ENCODE data around the gene UGGT2. TPM values are rescaled to one million over a fixed set of nuclear protein-coding genes. Genes with fewer than 3 reads are reported as not detected.

Gene UGGT2
- total RNA-seq, 1 donor from 2014 or later: 17.4 TPM

DNA sequence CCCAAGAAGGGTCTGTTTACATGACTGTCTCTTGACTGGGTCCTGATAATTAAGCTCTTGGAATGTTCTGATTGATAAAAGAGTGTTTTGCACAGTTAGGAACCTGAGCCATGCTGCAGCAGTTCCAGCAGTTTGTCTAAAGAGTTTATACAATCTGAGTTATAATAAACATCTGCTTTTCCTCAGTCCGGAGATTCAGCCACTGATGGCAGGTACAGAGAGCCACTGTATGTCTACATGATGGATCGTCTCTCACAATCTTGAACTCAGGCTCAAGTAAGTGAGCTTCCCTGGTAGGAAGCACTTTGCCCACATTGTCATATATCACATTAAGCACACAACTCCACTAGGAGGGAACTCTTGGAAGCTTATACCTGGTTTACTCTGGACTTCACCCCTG lies 84.3 kb downstream of the UGGT2 start:
- no peak for DNase-seq (ENCODE audit: low read depth)
- TF ChIP-seq, protein P1, sequence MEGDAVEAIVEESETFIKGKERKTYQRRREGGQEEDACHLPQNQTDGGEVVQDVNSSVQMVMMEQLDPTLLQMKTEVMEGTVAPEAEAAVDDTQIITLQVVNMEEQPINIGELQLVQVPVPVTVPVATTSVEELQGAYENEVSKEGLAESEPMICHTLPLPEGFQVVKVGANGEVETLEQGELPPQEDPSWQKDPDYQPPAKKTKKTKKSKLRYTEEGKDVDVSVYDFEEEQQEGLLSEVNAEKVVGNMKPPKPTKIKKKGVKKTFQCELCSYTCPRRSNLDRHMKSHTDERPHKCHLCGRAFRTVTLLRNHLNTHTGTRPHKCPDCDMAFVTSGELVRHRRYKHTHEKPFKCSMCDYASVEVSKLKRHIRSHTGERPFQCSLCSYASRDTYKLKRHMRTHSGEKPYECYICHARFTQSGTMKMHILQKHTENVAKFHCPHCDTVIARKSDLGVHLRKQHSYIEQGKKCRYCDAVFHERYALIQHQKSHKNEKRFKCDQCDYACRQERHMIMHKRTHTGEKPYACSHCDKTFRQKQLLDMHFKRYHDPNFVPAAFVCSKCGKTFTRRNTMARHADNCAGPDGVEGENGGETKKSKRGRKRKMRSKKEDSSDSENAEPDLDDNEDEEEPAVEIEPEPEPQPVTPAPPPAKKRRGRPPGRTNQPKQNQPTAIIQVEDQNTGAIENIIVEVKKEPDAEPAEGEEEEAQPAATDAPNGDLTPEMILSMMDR (conservative IDR thresholded peaks at IDR 0.05; ENCODE audit: low read depth, low read length): no peak
- no peak overlapping the region for H3K4me3 ChIP-seq (ENCODE audit: low read depth, low read length)

DNA sequence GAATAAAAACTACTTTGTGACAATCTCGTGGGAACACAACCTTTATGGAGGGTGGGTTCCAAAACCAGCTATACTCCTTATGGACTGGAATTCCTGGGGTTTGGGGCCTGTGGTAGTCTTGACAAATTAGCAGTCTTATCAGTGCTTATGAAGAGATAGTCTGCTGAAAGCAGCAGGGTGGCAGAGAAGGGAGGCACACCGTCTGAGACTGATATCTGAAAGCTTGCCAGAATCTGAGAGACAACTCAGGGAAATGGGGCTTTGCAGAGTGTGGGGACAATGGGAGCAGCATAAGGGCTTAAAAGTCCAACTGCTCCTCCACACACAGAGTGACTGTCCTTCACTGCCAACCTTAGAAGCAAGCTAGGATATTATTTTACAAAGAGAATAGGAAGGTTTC lies 95.9 kb downstream of the UGGT2 start:
- no peak for DNase-seq (ENCODE audit: low read depth)
- H3K4me3 ChIP-seq (ENCODE audit: low read depth, low read length): no peak overlapping the region

DNA sequence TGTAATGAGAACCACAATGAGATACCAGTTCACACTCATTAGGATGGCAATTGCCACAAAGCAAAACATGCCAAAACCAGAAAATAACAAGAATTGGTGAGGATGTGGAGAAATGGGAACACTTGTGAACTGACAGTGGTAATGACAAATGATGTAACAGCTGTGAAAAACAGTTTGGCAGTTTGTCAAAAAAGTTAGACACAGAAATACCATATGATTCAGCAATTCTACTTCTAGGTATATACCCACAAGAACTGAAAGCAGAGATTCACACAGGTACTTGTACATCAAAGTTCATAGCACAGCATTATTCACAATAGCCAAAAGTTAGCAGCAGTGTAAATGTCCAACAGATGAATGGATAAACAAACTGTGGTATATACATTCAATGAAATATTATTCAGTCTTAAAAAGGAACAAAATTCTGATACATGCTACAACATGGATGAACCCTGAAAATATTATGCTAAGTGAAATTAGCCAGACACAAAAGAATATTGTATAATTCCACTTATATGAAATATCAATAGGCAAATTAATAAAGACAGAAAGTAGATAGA lies 96.5 kb downstream of the UGGT2 start:
- TF ChIP-seq, protein P1 (conservative IDR thresholded peaks at IDR 0.05; ENCODE audit: low read depth, low read length): no peak
- H3K4me3 ChIP-seq (ENCODE audit: low read depth, low read length): no peak overlapping the region
- no peak for DNase-seq (ENCODE audit: low read depth)

More for the DNA sequence above, 95.9 kb downstream of the UGGT2 start:
- TF ChIP-seq, protein P1 (conservative IDR thresholded peaks at IDR 0.05; ENCODE audit: low read depth, low read length): no peak

DNA sequence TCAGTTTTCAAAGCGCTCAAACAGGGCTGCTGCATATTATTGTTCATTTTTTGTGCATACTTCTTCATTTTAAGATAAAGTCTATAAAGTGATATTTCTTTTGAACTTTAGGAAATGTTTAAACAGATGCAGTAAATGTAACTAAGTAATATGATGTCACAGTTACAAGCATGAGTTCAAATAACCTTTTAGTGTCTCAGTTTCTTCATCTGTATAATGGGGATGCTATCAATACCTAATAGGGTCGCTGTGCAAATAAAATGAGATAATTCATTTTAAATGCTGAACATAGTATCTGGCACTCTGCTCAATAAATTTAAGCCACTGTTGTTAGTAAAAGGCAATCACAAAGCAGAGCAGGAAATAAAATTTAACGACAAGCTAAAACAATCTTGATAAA lies 97.5 kb downstream of the UGGT2 start:
- TF ChIP-seq, protein P1 (conservative IDR thresholded peaks at IDR 0.05; ENCODE audit: low read depth, low read length): no peak
- H3K4me3 ChIP-seq (ENCODE audit: low read depth, low read length): no peak overlapping the region
- no peak for DNase-seq (ENCODE audit: low read depth)

DNA sequence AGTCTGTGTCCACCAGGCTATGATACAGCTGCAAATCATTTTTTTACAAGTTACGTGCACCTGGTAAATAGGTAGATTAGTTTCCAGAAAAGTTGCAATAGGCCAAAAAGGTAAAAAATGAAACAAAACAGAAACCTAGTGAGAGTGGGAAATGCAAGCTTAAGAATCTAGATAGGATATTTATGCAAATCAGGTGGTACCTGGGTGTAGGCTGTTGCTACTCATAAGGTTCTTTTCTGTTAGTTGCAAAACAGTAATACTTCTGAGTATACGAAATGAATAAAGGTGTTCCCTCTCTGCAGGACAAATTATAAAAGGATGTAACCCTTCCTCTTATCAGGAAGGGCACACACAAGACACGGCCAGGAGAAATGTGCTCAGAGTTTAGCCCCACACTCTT lies 97.9 kb downstream of the UGGT2 start:
- no peak overlapping the region for H3K4me3 ChIP-seq (ENCODE audit: low read depth, low read length)
- no peak for DNase-seq (ENCODE audit: low read depth)
- TF ChIP-seq, protein P1 (conservative IDR thresholded peaks at IDR 0.05; ENCODE audit: low read depth, low read length): no peak

DNA sequence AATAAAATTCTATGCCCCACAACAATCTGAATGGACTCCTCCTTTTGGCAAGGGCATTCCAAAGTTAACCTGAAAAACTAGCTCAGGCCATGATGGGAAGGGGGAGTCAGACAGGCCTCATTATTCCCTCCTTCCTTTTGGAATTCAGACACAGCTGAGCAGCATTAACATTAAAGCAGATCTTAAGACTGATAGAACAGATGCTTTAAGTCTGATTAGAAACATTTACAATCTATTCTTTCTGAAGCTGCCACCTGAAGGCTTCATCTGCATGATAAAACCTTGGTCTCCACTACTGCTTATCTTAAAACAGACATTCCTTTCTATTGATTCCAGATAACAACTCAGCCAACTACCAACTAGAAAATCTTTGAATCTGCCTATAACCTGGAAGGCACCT lies 98.9 kb downstream of the UGGT2 start:
- DNase-seq (ENCODE audit: low read depth): no peak
- TF ChIP-seq, protein P1 (conservative IDR thresholded peaks at IDR 0.05; ENCODE audit: low read depth, low read length): no peak
- no peak overlapping the region for H3K4me3 ChIP-seq (ENCODE audit: low read depth, low read length)

DNA sequence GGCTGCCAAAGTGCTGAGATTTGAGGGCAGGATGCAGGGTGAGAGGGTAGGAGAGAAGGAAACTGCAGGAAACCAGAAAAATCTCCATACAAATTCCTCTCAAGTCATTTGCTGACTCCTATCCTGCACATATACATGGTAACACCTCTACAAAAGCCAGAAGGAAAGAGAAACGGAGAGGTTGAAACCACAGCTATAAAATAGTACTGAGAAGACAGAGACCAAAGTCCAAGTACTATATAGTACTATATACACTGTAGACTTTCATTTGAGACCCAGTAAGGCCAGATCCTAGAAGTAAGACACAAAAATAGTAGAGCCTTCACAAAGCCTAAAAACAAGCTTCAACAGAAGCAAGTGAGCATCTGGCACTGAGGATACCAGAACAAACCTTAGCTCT lies 103.1 kb downstream of the UGGT2 start:
- TF ChIP-seq, protein P1 (conservative IDR thresholded peaks at IDR 0.05; ENCODE audit: low read depth, low read length): no peak
- DNase-seq (ENCODE audit: low read depth): no peak
- no peak overlapping the region for H3K4me3 ChIP-seq (ENCODE audit: low read depth, low read length)
